HAP-1 (cell line): Measurements from ENCODE around the gene FNDC3B.

ENCODE experiments used
- DNase-seq, 2 experiments: peaks; one replicate each; pipeline ENCODE4 v3.0.0-alpha.2; 2016 to 2020; ENCODE audit warnings: low spot score in 2 of 2
- H3K27me3 ChIP-seq: fragments of 250-450 bp; sonication (Bioruptor Pico); 2 replicates; pipeline ENCODE4 v1.5.1; 2020; ENCODE audit warnings: low read depth, mild to moderate bottlenecking, moderate library complexity
- H3K36me3 ChIP-seq: fragments of 250-450 bp; sonication (Bioruptor Pico); replicated peaks from 2 replicates; pipeline ENCODE4 v1.5.1; 2020; ENCODE audit warnings: mild to moderate bottlenecking
- H3K4me1 ChIP-seq: fragments of 250-450 bp; sonication (Bioruptor Pico); 2 replicates; pipeline ENCODE4 v1.5.1; 2020; ENCODE audit warnings: mild to moderate bottlenecking
- H3K4me3 ChIP-seq: fragments of 250-450 bp; sonication (Bioruptor Pico); 2 replicates; pipeline ENCODE4 v1.5.1; 2020; ENCODE audit warnings: mild to moderate bottlenecking, moderate library complexity
- H3K9me3 ChIP-seq: fragments of 250-450 bp; sonication (Bioruptor Pico); 2 replicates; pipeline ENCODE4 v1.5.1; 2020; ENCODE audit warnings: mild to moderate bottlenecking, moderate library complexity
- in situ Hi-C: fragments of 300-500 bp; cut with MboI; formaldehyde crosslinking; loops from 3 replicates; pipeline ENCODE4 v1.14.3; 2020; ENCODE audit warnings: low sequenced_read_pairs, inconsistent platforms, mixed read lengths

Gene FNDC3B

GRCh38 chr3:172131746-172132145 is 92.4 kb downstream of the FNDC3B start:
- no peaks in the 10 kb centered on the region; the same call in 1 of the 2 replicates for H3K36me3 ChIP-seq
- no peaks in the 10 kb centered on the region for H3K27me3 ChIP-seq
- no peak overlapping the region for H3K4me3 ChIP-seq
- in situ Hi-C loops: no loop called here
- H3K4me1 ChIP-seq: peaks cover 38% of the 10 kb centered on the region
- no peak for DNase-seq
- no peaks in the 10 kb centered on the region for H3K9me3 ChIP-seq

GRCh38 chr3:172132159-172132586 is 92.8 kb downstream of the FNDC3B start:
- Histone ChIP-seq H3K9me3 (no peaks in the 10 kb centered on the region), H3K27me3 (no peaks in the 10 kb centered on the region), H3K4me3 (no peak overlapping the region), H3K36me3 (no peaks in the 10 kb centered on the region; the same call in 1 of the 2 replicates), H3K4me1 (peaks cover 39% of the 10 kb centered on the region)
- in situ Hi-C loops: no loop called here
- no peak for DNase-seq

- Histone ChIP-seq H3K4me3 (no peak overlapping the region), H3K4me1 (peaks cover 37% of the 10 kb centered on the region), H3K27me3 (no peaks in the 10 kb centered on the region), H3K36me3 (no peaks in the 10 kb centered on the region; the same call in 1 of the 2 replicates), H3K9me3 (no peaks in the 10 kb centered on the region)
- no peak for DNase-seq
- in situ Hi-C loops: no loop called here
These were observed 93.4 kb downstream of the FNDC3B start for GRCh38 chr3:172132721-172133311.

- Histone ChIP-seq H3K36me3 (no peaks in the 10 kb centered on the region; the same call in 1 of the 2 replicates), H3K27me3 (no peaks in the 10 kb centered on the region), H3K4me3 (no peak overlapping the region), H3K4me1 (peaks cover 45% of the 10 kb centered on the region), H3K9me3 (no peaks in the 10 kb centered on the region)
- DNase-seq: no peak
- in situ Hi-C loops: no loop called here
These were observed 94.5 kb downstream of the FNDC3B start for GRCh38 chr3:172133838-172134237.

GRCh38 chr3:172134352-172134751 is 95.0 kb downstream of the FNDC3B start:
- Histone ChIP-seq H3K36me3 (no peaks in the 10 kb centered on the region; the same call in 1 of the 2 replicates), H3K4me1 (peaks cover 50% of the 10 kb centered on the region), H3K9me3 (no peaks in the 10 kb centered on the region), H3K27me3 (no peaks in the 10 kb centered on the region), H3K4me3 (no peak overlapping the region)
- in situ Hi-C loops: no loop called here
- DNase-seq: no peak

- Histone ChIP-seq H3K27me3 (no peaks in the 10 kb centered on the region), H3K4me3 (no peak overlapping the region), H3K9me3 (no peaks in the 10 kb centered on the region), H3K4me1 (peaks cover 53% of the 10 kb centered on the region), H3K36me3 (no peaks in the 10 kb centered on the region; the same call in 1 of the 2 replicates)
- in situ Hi-C loops: no loop called here
- peak in 1 of 2 experiments; percentile 32 for DNase-seq
These were observed 95.8 kb downstream of the FNDC3B start for GRCh38 chr3:172135185-172135584.

GRCh38 chr3:172135820-172136219 is 96.4 kb downstream of the FNDC3B start:
- in situ Hi-C loops: no loop called here
- Histone ChIP-seq H3K4me1 (peaks cover 53% of the 10 kb centered on the region), H3K27me3 (no peaks in the 10 kb centered on the region), H3K36me3 (no peaks in the 10 kb centered on the region), H3K9me3 (no peaks in the 10 kb centered on the region), H3K4me3 (no peak overlapping the region)
- DNase-seq: no peak

GRCh38 chr3:172136330-172136729 is 97.0 kb downstream of the FNDC3B start:
- Histone ChIP-seq H3K36me3 (no peaks in the 10 kb centered on the region), H3K4me1 (peaks cover 57% of the 10 kb centered on the region)

GRCh38 chr3:172137287-172138192 is 98.2 kb downstream of the FNDC3B start:
- no peak for DNase-seq
- Histone ChIP-seq H3K9me3 (no peaks in the 10 kb centered on the region), H3K36me3 (no peaks in the 10 kb centered on the region), H3K4me3 (no peak overlapping the region), H3K4me1 (peaks cover 66% of the 10 kb centered on the region), H3K27me3 (no peaks in the 10 kb centered on the region)
- in situ Hi-C loops: no loop called here

More at GRCh38 chr3:172136330-172136729, 97.0 kb downstream of the FNDC3B start:
- DNase-seq: peak; percentile 73 to 90
- no peaks in the 10 kb centered on the region for H3K9me3 ChIP-seq
- no peaks in the 10 kb centered on the region for H3K27me3 ChIP-seq
- in situ Hi-C loops: no loop called here
- no peak overlapping the region for H3K4me3 ChIP-seq

- Histone ChIP-seq H3K4me1 (peaks cover 69% of the 10 kb centered on the region), H3K9me3 (no peaks in the 10 kb centered on the region), H3K27me3 (no peaks in the 10 kb centered on the region), H3K36me3 (no peaks in the 10 kb centered on the region), H3K4me3 (no peak overlapping the region)
- in situ Hi-C loops: no loop called here
- no peak for DNase-seq
These were observed 98.8 kb downstream of the FNDC3B start for GRCh38 chr3:172138193-172138537.

- Histone ChIP-seq H3K4me3 (no peak overlapping the region), H3K36me3 (no peaks in the 10 kb centered on the region), H3K27me3 (no peaks in the 10 kb centered on the region), H3K4me1 (peaks cover 69% of the 10 kb centered on the region), H3K9me3 (no peaks in the 10 kb centered on the region)
- in situ Hi-C loops: no loop called here
- DNase-seq: peak; percentile 61 to 86
These were observed 99.6 kb downstream of the FNDC3B start for GRCh38 chr3:172138792-172139507.

- no peaks in the 10 kb centered on the region for H3K36me3 ChIP-seq
- no peaks in the 10 kb centered on the region for H3K9me3 ChIP-seq
- H3K27me3 ChIP-seq: no peaks in the 10 kb centered on the region
- peaks cover 69% of the 10 kb centered on the region for H3K4me1 ChIP-seq
- in situ Hi-C loops: no loop called here
- H3K4me3 ChIP-seq: no peak overlapping the region
- DNase-seq: no peak
These were observed 100.3 kb downstream of the FNDC3B start for GRCh38 chr3:172139528-172140276.
